Chondrocyte (in vitro differentiated cells): ENCODE measurements around the gene NBEAL1. TPM values are rescaled to one million over a fixed set of nuclear protein-coding genes. Genes with fewer than 3 reads are reported as not detected.

ENCODE experiments used
- DNase-seq: peaks from one replicate; pipeline ENCODE4 v3.0.0; 2021; ENCODE audit warnings: mixed read lengths, low spot score
- H3K27ac Mint-ChIP-seq: one replicate; pipeline ENCODE4 v1.8.0; 2021; ENCODE audit warnings: mild to moderate bottlenecking, moderate library complexity, mixed read lengths; ENCODE audit not compliant: unreplicated experiment
- H3K27me3 Mint-ChIP-seq: 2 replicates; pipeline ENCODE4 v1.8.0; 2021; ENCODE audit warnings: low read depth, mixed read lengths
- H3K36me3 Mint-ChIP-seq: 2 replicates; pipeline ENCODE4 v1.8.0; 2021; ENCODE audit warnings: low read depth, mixed read lengths
- H3K4me1 Mint-ChIP-seq: 2 replicates; pipeline ENCODE4 v1.8.0; 2021; ENCODE audit warnings: low read depth, mild to moderate bottlenecking, mixed read lengths
- H3K4me3 Mint-ChIP-seq: one replicate; pipeline ENCODE4 v1.8.0; 2021; ENCODE audit warnings: mild to moderate bottlenecking, moderate library complexity, mixed read lengths; ENCODE audit not compliant: unreplicated experiment
- H3K9me3 Mint-ChIP-seq: 2 replicates; pipeline ENCODE4 v1.8.0; 2021; ENCODE audit warnings: low read depth, mixed read lengths
- total RNA-seq: library from RNA; stranded (reverse); gene quantifications from 3 replicates; pipeline ENCODE4 v1.2.1, GENCODE V29; 2021
- TF ChIP-seq, protein P1 (sequence below): fragments of 200-600 bp; sonication (generic); IDR thresholded peaks from 2 replicates; pipeline ENCODE4 v1.5.0; 2021; ENCODE audit warnings: antibody characterized with exemption, mild to moderate bottlenecking, moderate library complexity

Gene NBEAL1
- total RNA-seq, 1 donor from 2014 or later: 38.7 TPM

DNA sequence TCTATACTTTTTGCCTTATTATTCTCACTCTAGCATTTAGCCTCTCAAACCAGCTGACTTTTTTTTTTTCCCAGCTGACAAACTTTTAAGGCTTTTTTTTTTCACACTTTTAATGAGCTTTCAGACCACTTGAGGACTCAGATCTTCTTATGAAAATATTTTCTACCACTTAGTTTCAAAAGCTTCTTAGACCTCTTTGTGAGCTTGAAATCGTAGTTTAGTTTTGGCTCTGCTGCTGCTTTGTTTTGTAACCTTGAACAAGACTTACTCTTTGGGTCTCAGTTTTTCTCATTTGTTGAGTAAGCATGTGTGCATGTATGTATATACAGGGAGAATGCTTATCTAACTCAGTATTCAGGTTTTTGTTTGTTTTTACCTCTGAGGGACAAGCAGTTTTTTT is 3.5 kb downstream of the NBEAL1 start:
- TF ChIP-seq, protein P1, sequence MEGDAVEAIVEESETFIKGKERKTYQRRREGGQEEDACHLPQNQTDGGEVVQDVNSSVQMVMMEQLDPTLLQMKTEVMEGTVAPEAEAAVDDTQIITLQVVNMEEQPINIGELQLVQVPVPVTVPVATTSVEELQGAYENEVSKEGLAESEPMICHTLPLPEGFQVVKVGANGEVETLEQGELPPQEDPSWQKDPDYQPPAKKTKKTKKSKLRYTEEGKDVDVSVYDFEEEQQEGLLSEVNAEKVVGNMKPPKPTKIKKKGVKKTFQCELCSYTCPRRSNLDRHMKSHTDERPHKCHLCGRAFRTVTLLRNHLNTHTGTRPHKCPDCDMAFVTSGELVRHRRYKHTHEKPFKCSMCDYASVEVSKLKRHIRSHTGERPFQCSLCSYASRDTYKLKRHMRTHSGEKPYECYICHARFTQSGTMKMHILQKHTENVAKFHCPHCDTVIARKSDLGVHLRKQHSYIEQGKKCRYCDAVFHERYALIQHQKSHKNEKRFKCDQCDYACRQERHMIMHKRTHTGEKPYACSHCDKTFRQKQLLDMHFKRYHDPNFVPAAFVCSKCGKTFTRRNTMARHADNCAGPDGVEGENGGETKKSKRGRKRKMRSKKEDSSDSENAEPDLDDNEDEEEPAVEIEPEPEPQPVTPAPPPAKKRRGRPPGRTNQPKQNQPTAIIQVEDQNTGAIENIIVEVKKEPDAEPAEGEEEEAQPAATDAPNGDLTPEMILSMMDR: no peak
- no peaks in the 10 kb centered on the region for H3K27me3 Mint-ChIP-seq
- H3K36me3 Mint-ChIP-seq: peaks cover 2% of the 10 kb centered on the region
- DNase-seq: no peak
- H3K9me3 Mint-ChIP-seq: no peaks in the 10 kb centered on the region
- H3K4me1 Mint-ChIP-seq: peaks cover 64% of the 10 kb centered on the region
- peak overlapping the region; percentile 65 for H3K4me3 Mint-ChIP-seq
- peak overlapping the region; percentile 38 for H3K27ac Mint-ChIP-seq

DNA sequence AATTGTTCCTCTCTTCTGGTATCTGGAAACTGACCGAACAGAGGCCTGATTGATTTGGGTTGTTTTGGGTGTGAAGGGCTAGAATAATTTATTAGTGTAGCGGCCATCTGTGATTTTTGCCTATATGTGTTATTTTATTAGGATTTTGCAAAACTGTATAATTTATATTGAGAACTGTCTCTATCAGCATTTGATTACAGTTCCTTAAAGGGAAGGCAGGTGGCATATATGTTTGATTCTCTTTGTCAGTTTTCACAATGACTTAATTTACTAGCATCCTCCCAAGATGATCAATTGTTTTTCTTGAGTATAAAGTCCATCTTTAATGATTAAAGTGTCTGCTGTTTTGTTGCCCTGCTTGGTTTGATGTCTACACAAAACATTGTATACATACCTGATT is 4.5 kb downstream of the NBEAL1 start:
- Mint-ChIP-seq H3K27ac (peak overlapping the region; percentile 77), H3K4me1 (peaks cover 64% of the 10 kb centered on the region), H3K27me3 (no peaks in the 10 kb centered on the region), H3K4me3 (peak overlapping the region; percentile 65), H3K9me3 (no peaks in the 10 kb centered on the region), H3K36me3 (peaks cover 8% of the 10 kb centered on the region)
- TF ChIP-seq, protein P1: peak; percentile 57
- no peak for DNase-seq

DNA sequence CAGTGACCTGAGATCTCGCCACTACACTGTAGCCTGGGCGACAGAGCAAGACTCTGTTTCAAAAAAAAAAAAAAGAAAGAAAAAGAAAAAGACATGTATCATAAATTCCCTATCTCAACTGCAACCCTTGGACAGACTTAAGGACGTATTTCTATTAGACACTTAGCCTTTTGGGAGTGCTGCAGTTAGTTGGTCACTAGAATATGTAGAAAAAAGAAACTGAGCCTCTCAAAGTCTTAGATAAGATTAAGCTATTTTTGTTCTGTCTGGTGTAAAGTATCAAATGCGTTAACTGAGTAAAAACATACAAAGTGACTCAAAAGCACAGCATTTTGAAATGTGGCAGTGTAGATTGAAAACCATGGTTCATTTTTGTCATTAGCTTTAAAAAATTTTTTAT is 7.3 kb downstream of the NBEAL1 start:
- peaks cover 7% of the 10 kb centered on the region for H3K36me3 Mint-ChIP-seq
- H3K4me3 Mint-ChIP-seq: peak overlapping the region; percentile 33
- no peaks in the 10 kb centered on the region for H3K9me3 Mint-ChIP-seq
- TF ChIP-seq, protein P1: no peak
- peaks cover 54% of the 10 kb centered on the region for H3K4me1 Mint-ChIP-seq
- DNase-seq: no peak
- H3K27ac Mint-ChIP-seq: peak overlapping the region; percentile 82
- no peaks in the 10 kb centered on the region for H3K27me3 Mint-ChIP-seq

DNA sequence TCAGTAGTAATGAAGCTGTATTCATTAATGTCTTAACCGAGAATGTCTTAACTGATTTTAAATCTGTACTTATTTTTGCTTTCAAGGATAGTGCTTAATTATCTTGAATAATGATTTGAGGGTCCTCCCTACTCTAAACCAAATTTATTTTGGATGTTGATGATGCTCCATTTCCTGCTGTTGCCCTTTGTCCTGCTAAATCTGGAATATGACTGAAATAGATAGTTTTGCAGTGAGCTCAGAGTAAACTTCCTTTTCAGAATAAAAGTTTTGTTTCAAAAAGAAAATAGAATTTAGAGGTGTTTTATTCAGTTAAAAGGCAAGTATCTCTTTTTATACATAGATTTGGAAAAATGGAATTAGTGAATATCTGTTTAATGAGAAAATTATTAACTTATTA is 8.1 kb downstream of the NBEAL1 start:
- Mint-ChIP-seq H3K36me3 (peaks cover 6% of the 10 kb centered on the region), H3K27ac (peak overlapping the region; percentile 64)
- TF ChIP-seq, protein P1: no peak

DNA sequence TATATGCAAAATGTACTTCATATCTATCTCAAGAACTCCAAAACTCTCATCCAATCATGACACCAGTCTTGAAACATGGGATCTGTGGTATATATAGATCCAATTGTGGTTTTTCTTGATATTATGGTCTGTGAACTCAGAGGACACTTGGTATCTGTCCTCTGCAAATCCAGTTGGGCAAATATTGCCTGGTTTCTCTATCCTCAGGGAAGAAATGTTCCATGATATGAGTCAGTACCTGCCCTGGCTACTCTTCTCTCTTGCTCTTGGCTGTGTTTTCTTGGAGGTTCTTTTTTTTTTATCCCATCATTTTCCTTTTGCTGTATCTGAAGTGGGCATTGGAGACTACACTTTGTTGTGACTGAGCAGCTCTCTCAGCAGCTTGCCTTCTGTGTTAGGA is 10.9 kb downstream of the NBEAL1 start:
- Mint-ChIP-seq H3K36me3 (peaks cover 6% of the 10 kb centered on the region), H3K4me1 (peaks cover 27% of the 10 kb centered on the region), H3K27ac (peak overlapping the region; percentile 81), H3K4me3 (no peak overlapping the region), H3K27me3 (no peaks in the 10 kb centered on the region), H3K9me3 (no peaks in the 10 kb centered on the region)
- no peak for DNase-seq
- TF ChIP-seq, protein P1: no peak

More for the DNA sequence above, 8.1 kb downstream of the NBEAL1 start:
- Mint-ChIP-seq H3K9me3 (no peaks in the 10 kb centered on the region), H3K4me1 (peaks cover 52% of the 10 kb centered on the region), H3K27me3 (no peaks in the 10 kb centered on the region), H3K4me3 (peak overlapping the region; percentile 3)
- DNase-seq: no peak
